K562 (cell line): ENCODE measurements around the gene ZNF512B. TPM values are rescaled to one million over a fixed set of nuclear protein-coding genes. Genes with fewer than 3 reads are reported as not detected.
A peak's percentile ranks its signal among the peaks of the same experiment; 100 is the strongest.

ENCODE experiments used
- BCL6 ChIP-seq: fragments of 250-450 bp; sonication (Bioruptor Pico); IDR thresholded peaks from 2 replicates; pipeline ENCODE4 v1.4.0; 2020
- FIP1L1 ChIP-seq: fragments of 200-400 bp; formaldehyde crosslinking; IDR thresholded peaks from 2 replicates; pipeline ENCODE4 v1.6.1; 2018; ENCODE audit warnings: mild to moderate bottlenecking, low read depth, low read length; ENCODE audit not compliant: poor library complexity, severe bottlenecking
- LEF1 ChIP-seq: fragments of 450-650 bp; IDR thresholded peaks from 2 replicates; pipeline ENCODE4 v1.6.1; 2016; ENCODE audit warnings: mild to moderate bottlenecking
- MITF ChIP-seq: IDR thresholded peaks from 2 replicates; pipeline ENCODE4 v1.6.1; 2014; ENCODE audit warnings: antibody characterized with exemption
- NONO ChIP-seq, 2 experiments: fragments of 200-400 bp in 1 of 2; fragments of 450-650 bp in 1 of 2; formaldehyde crosslinking in 1 of 2; IDR thresholded peaks; 2 replicates each; pipeline ENCODE4 v1.6.1; 2017; ENCODE audit warnings: low read depth in 2 of 2, mild to moderate bottlenecking in 2 of 2, moderate library complexity in 2 of 2, low read length in 1 of 2
- PKNOX1 ChIP-seq: fragments of 450-650 bp; IDR thresholded peaks from 2 replicates; pipeline ENCODE4 v1.6.1; 2016
- TAF15 ChIP-seq: fragments of 200-400 bp; formaldehyde crosslinking; IDR thresholded peaks from 2 replicates; pipeline ENCODE4 v1.6.1; 2017; ENCODE audit warnings: mild to moderate bottlenecking, low read depth, low read length, moderate library complexity
- YY1 ChIP-seq, 3 experiments: IDR thresholded peaks; 2 replicates each; pipeline ENCODE4 v1.6.1; 2011; ENCODE audit warnings: low read length in 2 of 3, mild to moderate bottlenecking in 2 of 3, moderate library complexity in 2 of 3, borderline replicate concordance in 1 of 3, control low read depth in 1 of 3, low read depth in 1 of 3; ENCODE audit not compliant: insufficient read depth in 3 of 3, insufficient replicate concordance in 2 of 3, control insufficient read depth in 1 of 3, insufficient read length in 1 of 3; ENCODE audit errors: extremely low read depth in 1 of 3
- ZFP91 ChIP-seq: sonication (generic); formaldehyde crosslinking; IDR thresholded peaks from 2 replicates; pipeline ENCODE4 v1.8.0; 2022; ENCODE audit warnings: mild to moderate bottlenecking, missing genetic modification reagents
- polyA plus RNA-seq, 8 experiments: library from polyadenylated mRNA; depleted of rRNA in 4 of 8; stranded (reverse) in 5 of 8; unstranded in 3 of 8; fragments of >200 nt; fragmentation: Nextera tagmentation in 2 of 8; fragmentation: Illumina TruSeq in 1 of 8; extraction: Ambion mirVana in 2 of 8; extraction: Trizol in 1 of 8; gene quantifications; 2 replicates each; pipeline versions ENCODE4 v1.2.1 to v1.2.3, GENCODE V29; 2011 to 2014; ENCODE audit warnings: inconsistent platforms in 1 of 8, missing spikeins in 1 of 8
- total RNA-seq, 7 experiments: library from RNA; depleted of rRNA in 6 of 7; stranded (reverse); fragments of >200 nt in 6 of 7; fragmentation: Illumina TruSeq in 2 of 7; extraction: Trizol in 2 of 7; gene quantifications; 2 replicates each; pipeline versions ENCODE4 v1.2.1 to v1.2.3, GENCODE V29; 2011 to 2021; ENCODE audit warnings: low replicate concordance in 1 of 7

The ZNF512B gene
- total and polyA plus RNA-seq, 9 of the 15 experiments (the other 6 are each of a cell fraction or from before 2014, with no cell fraction given), result 0.01 to 27.8 (median 8.2) TPM

GRCh38 chr20:63980806-63981728 is 11.3 kb upstream of the ZNF512B start, which contains the start of gene PRPF6 (continued):
- TF ChIP-seq ZFP91 (peak; percentile 66; the same call in 1 of the 2 replicates), TAF15 (no peak), NONO (IDR thresholded peaks at IDR 0.05; ENCODE audit: low read depth in 2 of 2, low read length in 1 of 2) (no peak), FIP1L1 (no peak), MITF (0 out of 2 replicates have a peak, but pooled peaks have one; percentile 26), LEF1 (0 out of 2 replicates have a peak, but pooled peaks have one; percentile 20), BCL6 (no peak), YY1 (IDR thresholded peaks at IDR 0.05; ENCODE audit: borderline replicate concordance in 1 of 3, control insufficient read depth in 1 of 3, extremely low read depth in 1 of 3, insufficient read depth in 3 of 3, insufficient read length in 1 of 3, insufficient replicate concordance in 2 of 3, low read depth in 1 of 3, low read length in 2 of 3) (peak in 2 of 3 experiments; percentile 36 to 49), PKNOX1 (peak; percentile 76)
